HG03571 (cell line): ENCODE results near the gene SEMA6A.

Experiments
- ATAC-seq: cut with Tn5 transposase; IDR thresholded peaks from one replicate; pipeline ENCODE4 v1.9.1; 2021; ENCODE audit not compliant: unreplicated experiment

The SEMA6A gene

DNA sequence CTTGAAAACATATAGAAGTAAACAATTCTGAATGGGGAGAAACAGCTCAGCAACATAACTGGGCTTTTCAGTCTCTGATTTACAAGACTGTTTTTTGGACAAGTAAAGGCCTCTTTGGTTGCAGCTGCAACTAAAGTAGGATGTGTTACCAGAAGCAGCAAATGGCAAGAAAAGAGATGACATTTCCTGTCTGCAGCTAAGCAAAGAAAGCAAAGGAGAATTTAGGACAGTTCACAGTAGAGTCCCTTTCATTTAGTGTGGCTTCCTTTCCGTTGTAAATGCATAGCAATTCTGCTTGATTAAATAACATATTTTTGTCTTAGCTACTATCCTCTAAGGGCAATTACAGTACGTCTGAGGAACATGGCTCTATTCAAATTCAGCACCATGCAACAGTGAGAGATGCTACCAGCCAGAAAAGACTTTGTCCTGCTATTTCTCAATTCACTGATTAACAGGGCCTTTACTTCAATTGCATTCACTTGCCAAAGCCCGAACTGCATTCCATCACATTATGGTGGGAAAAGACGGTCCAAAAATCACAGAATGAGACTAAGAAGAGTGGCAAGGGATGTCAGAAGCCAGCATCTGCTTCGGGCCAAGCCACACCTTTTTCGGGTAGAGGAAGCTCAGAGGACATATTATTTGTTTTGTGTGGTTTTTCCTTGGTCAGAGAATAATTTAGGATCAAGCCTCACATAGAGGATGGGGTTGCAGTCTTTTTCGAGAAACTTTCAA is 107.7 kb downstream of the SEMA6A start:
- no peak for ATAC-seq

DNA sequence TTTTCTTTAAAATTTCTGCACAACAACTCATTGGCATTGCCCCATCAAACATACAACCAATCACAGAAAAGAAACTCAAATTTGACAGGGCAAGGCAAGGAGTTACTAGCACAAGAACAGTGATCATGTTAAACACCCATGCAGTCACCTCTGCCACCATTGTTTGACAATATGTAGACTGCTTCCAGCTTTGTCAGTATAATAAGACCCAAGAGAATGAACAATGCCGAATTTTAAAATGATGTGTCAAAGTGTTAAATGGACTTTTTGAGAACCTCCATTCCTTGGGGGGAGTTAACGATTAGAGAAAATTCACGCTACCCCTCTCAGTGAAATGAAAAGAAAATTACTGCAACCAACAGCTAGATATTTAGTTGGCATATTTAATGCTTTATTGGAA is 109.2 kb downstream of the SEMA6A start:
- ATAC-seq, result no peak

DNA sequence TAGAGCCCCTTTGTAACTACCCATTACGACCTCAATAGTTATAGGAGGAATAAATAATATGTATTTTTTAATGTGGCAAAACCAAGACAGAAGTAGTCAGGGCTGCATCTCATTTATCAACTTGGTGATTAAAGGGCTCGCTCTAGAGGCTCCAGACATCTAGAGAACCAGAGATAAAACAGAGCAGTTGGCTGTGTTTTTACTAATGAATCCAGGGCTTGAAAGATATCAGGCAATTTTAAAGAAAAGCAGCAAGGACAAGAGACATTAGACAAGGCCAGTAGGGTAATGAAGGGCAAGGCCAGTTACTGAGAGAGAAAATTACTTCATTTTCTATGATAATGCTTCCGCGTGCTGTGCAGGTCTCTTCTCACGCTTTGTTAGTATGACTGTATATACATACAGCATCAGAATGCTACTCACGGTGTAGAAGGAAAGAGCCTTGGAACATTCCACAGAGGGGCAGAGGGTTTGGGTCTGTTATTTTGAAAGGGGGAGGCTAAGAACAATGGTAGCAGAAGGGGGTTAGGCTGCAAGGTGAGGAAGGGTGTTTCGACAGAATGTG is 110.4 kb downstream of the SEMA6A start:
- ATAC-seq, result no peak

GRCh38 chr5:116462500-116462899 is 112.1 kb downstream of the SEMA6A start:
- no peak for ATAC-seq

DNA sequence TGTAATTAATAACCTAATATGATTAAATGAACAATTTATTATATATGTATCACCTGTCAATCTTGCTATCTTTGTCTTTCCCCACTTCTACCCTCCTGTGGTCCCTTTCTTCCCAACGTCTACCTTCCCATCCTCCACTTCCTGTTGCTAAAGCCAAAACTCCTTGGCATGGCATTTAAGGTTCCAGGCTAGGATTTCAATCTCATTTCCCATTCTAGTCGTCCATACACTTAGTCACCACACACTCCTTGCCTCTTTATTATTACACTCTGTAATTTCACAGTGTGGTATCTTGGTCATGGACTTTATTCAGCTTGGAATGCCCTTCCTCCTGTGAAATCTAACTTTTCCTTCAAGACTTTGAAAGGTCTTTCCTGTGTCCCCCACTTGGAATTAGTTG is 115.3 kb downstream of the SEMA6A start:
- no peak for ATAC-seq

GRCh38 chr5:116457062-116457461 is 117.6 kb downstream of the SEMA6A start:
- ATAC-seq, result no peak

GRCh38 chr5:116456036-116456435 is 118.6 kb downstream of the SEMA6A start:
- ATAC-seq, result no peak

GRCh38 chr5:116455061-116455460 is 119.6 kb downstream of the SEMA6A start:
- ATAC-seq, result no peak

DNA sequence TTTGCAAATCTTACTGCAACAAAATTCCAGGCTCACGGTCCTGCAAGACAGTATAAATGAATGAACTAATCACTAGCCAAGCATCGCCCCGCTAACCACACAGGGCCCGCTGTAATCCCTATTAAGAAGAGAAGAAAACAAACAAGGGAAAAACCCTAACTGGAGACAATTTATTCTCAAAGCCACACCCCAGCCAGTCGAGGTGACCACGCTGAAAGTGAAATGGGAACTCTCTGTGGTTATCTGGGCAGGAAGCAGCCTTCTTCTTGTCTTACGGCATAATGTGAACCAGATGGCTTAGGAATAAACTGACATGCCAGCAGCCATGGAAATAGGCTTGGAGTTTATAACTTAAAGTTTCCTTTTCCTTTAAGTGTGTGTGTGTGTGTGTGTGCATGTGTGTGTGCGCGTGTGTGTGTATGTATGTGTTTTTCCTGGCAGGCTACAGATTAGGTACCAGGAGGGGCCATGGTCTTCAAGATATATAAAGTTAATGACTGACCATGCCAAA is 120.2 kb downstream of the SEMA6A start:
- peak; percentile 98 for ATAC-seq

GRCh38 chr5:116453988-116454411 is 120.6 kb downstream of the SEMA6A start:
- ATAC-seq, result no peak

GRCh38 chr5:116452774-116453368 is 121.8 kb downstream of the SEMA6A start:
- no peak for ATAC-seq

DNA sequence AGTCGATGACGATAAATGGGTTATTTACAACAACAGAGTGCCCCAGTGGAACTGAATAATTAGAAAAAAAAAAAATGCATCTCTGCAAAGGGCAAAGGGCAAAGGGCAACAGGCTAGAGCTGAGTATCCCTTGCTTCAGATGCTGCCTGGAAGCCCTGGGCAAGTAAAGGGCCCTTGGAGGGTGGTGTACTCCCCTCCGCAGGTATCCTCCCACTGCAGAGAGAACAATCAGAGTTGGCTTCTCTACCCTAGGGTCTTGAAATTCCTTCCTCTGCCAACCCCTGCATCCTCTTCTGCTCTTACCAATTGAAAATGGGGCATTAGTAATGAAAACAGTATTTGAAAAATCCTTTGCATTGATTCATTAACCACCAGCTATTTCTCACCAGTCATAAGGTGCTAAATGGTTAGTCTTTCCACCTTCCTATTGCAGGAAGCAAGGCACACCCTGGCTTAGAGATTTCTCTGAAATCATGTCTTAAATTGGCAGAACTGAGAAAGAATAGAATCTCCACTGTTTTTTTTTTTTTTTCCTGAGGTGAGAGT is 122.6 kb downstream of the SEMA6A start:
- no peak for ATAC-seq

GRCh38 chr5:116451066-116451465 is 123.6 kb downstream of the SEMA6A start:
- no peak for ATAC-seq

DNA sequence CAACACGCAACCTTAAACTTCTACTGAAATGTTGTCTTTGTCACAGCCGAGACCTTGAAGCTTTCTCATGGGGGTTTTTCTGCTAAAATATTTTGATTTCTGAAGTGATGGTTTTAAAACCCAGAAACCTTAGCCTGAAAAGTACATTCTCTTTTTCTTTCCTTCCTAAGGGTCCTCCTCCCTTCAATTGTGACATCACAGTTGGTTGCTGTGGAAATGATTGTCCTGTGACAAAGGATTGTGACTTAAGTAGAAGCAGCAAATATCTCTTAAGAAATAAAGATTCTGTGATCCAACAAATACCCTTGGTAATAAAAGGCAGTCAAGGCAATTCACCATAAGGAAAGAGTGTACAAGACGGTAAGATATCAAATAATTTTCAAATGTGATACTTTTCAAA is 125.2 kb downstream of the SEMA6A start:
- no peak for ATAC-seq

GRCh38 chr5:116448870-116449427 is 125.7 kb downstream of the SEMA6A start:
- no peak for ATAC-seq

DNA sequence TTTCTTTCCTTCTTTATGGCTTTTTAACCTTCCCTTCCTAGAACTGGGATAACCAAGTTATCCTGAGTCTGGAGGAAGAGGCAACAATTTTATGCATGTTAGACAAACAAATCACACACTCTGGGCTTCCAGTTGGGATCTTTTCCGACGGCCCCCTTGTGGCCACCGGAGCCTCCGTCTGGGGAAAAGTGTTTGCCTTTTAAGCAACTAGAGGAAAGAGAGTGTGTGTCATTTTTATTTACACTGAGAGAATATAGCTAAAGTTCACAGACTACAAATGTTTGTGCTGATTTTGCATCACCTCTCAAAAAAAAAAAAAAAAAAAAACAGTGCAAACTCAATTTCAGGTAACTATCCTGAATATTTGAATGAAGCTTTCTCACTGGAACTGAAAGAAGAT is 126.2 kb downstream of the SEMA6A start:
- ATAC-seq, result no peak

GRCh38 chr5:116446356-116447005 is 128.1 kb downstream of the SEMA6A start:
- no peak for ATAC-seq

- ATAC-seq, result no peak
Measured at GRCh38 chr5:116445311-116445710, 129.3 kb downstream of the SEMA6A start.

DNA sequence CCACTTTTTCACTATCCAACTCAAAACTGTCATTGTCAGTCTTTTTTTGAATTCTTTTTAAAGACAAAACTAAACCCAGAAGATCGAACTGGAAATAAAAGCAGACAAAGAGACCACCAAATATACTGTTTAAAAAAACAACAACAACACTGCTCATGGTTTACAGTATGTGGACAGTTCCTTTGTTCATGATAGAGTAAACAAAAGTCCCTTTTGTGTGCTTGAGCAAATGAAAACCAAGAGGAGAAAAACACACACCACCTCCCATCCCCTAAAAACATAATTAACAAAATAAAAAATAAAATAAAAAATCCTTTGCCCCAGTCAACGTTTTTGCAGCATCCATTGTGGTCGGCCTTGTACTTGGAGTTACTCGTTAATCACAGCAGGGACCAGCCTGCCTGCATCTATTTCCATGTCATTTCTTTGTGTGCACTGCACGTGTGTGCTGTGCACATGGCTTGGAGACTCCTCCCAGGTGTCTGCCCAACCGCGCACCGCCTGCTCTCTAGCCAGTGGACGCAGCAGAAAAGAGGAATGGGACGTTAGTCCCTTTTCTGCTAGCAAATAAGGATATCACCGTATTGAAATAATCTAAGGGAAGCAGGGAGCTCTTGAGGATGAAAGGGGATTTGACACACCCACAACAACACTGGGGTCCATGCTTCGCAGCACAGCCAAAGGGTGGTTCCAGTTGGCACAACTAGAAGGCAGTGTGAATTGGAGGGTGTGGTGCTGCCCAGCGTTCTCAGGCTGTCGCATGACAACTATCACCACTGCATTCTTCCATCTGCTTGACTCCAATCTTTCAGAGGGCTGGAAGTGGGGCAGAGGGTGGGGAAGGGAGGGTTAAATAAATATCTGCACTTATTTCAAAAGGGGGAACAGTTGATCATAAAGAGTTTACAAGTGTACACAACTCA is 130.0 kb downstream of the SEMA6A start:
- ATAC-seq, result no peak

- ATAC-seq, result no peak
Measured at GRCh38 chr5:116442931-116443551, 131.6 kb downstream of the SEMA6A start.
